GM19193 (cell line): ENCODE data around the gene HHIPL2.
A peak's percentile ranks its signal among the peaks of the same experiment; 100 is the strongest.

Source experiments
- POLR2A ChIP-seq: IDR thresholded peaks from 4 replicates; pipeline ENCODE4 v1.6.1; 2011; ENCODE audit not compliant: insufficient read depth, insufficient read length; ENCODE audit errors: extremely low read depth

The HHIPL2 gene

DNA sequence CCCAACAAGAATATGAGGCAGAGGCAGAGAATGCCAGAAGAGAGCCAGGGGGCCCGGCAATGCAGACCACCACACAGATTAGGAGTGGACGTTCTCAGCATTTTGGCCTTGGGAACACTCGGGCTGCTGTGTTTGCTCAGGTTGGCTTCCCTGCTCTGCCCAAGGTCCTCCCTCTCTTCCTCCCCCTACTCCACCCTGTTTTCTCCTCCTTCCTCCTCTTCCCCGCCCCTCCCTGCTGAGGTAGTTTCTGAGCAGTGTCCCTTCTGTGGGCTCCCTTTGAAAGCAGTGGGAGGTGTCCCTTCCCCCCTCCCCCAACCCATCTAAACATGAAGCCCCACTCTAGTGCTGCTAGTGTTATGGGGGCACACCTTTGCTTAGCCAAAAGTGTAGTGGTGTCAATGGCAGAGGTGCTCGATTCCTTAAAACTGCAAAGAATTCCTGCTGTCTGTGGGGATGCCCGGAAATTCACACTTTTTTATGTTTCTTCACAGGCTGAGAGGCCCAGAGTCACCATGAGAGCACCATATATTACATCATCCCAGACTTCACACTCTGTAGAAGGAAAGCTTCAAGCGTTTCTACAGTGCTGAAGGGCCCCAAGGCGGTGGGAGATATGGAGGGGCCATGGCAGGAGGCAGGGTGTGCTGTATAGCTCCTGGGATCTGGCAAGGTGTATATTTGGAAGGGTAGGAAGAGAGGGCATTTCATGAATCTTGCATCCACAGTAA lies at the start of gene HHIPL2:
Gene HHIPL2 (minus strand): TSS at position 161 of the 728 bp plus-strand sequence. CDS start 60 bp downstream, at position 101.
- no peak for TF ChIP-seq POLR2A

DNA sequence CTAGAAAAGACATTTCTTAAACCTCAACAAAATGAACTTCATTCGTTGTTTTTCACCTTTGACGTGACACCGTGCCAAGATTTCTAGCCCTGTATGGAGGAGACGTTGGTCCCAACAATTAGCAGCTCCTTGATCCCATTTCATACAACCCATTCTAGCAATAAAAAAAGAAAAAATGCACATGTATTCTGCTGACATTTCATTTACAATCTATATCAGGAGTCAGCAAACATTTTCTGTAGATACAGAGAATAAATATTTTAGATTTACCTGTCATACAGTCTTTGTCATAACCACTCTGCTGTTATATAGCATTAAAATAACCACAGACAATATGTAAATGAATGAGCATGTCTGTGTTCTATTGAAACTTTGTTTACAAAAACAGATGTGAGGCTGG lies 48.8 kb upstream of the HHIPL2 start:
- TF ChIP-seq POLR2A = no peak

DNA sequence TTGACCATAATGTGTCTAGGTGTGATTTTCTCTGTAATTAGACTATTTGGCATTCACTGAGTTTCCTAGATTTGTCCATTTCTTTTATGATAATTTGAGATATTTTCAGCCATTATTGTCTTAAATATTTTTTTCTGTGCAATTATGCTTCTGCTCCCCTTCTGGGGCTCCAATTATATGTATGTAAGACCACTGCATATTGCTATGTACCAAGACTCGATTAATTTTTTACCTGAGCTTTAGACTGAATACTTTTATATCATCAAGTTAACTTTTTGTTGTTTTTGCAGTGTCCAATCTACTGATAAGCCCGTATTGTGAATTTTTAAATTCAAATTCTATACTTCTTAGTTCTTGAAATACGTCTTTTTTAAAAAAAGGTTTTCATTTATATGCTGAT lies 46.9 kb upstream of the HHIPL2 start:
- TF ChIP-seq POLR2A = no peak

GRCh38 chr1:222592171-222592570 lies 44.3 kb upstream of the HHIPL2 start:
- no peak for TF ChIP-seq POLR2A

GRCh38 chr1:222589462-222590302 lies 41.8 kb upstream of the HHIPL2 start, which contains the start of gene TAF1A:
Gene TAF1A (minus strand): TSS chr1:222589933.
- peak; percentile 75 for TF ChIP-seq POLR2A

- no peak for TF ChIP-seq POLR2A
These were observed 40.2 kb upstream of the HHIPL2 start for GRCh38 chr1:222588135-222588534.

DNA sequence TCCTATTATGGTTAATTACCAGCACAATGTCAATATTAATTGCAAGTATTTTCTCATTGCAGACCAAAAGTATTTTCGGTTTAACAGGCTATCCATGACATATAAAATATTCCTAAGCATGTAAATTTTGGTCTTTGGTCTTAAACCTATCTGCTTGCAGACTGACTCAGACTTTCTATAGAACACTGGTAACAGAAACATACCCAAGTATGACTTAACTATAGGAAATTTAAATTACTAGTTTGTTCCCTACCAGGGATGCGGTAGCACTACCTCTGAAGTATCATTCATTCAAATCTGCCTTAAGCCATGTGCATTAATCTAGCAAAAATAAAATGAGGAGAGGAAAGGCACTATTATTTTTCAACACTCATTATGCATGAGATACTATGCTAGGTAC lies 38.9 kb upstream of the HHIPL2 start:
- no peak for TF ChIP-seq POLR2A

DNA sequence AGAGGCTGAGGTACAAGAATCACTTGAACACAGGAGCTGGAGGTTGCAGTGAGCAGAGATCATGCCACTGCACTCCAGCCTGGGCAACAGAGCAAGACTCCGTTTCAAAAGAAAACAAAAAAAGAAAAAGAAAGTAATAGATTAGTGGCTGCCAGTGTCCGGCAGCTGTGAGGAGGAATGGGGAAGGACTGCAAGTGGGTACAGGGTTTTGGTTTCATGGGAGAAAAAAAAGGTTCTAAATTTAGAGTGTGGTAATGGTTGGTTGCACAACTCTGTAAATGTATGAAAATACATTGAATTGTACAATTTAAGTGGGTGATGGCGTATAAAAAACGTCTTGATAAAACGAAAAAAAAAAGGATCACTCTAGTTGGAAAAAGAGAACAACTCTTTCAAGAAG lies 35.2 kb upstream of the HHIPL2 start:
- no peak for TF ChIP-seq POLR2A

GRCh38 chr1:222582099-222582774 lies 34.3 kb upstream of the HHIPL2 start:
- no peak for TF ChIP-seq POLR2A

DNA sequence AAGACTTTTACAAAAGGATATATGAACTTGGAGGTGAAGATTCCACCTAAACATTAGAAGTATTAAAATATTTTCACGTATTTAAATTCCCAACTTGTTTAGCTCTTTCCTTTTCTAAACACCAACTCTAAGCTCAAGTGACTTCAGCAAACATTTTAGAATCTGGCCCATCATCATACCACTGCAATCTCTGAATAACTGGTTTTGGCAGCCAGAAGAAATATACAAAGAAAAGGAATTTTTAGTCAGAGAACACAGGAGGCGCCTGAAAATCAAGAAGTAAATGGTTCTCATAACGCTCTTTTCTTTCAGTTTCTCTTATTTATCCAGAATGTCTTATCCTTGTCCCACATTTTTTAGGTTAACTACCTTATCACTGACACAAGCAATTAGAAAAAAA lies 31.4 kb upstream of the HHIPL2 start:
- TF ChIP-seq POLR2A = no peak

DNA sequence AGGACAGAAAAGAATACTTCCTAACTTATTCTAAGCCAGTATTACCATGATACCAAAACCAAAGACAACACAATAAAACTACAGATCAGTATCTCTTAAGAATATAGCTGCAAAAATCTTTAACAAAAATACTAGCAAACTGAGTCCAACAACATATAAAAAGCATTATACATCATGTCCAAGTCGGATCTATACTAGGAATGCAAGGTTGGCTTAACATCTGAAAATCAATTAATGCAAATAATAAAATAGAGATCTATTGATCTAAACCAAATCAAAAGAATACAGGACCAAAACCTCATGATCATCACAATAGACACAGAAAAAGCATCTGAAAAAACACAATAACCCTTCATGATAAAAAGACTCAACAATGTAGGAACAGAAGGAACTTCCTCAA lies 22.9 kb upstream of the HHIPL2 start:
- no peak for TF ChIP-seq POLR2A

GRCh38 chr1:222561656-222562055 lies 13.8 kb upstream of the HHIPL2 start:
- no peak for TF ChIP-seq POLR2A

DNA sequence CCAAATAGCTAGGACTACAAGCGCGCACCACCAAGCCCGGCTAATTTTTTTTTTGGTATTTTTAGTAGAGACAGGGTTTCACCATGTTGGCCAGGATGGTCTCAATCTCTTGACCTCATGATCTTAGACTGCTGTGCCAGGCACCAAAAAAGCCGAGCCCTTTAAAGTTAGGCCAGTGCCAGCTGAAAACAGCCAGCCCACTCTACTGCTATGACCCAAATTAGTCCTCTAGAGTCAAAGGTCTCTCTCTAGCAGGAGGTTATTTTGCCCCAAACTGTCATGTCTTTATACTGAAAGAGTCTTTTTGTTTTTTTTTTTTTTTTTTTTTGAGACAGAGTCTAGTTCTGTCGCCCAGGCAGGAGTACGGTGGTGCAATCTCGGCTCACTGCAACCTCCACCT lies 9.7 kb upstream of the HHIPL2 start:
- TF ChIP-seq POLR2A = no peak

GRCh38 chr1:222557148-222557547 lies 9.2 kb upstream of the HHIPL2 start:
- no peak for TF ChIP-seq POLR2A

DNA sequence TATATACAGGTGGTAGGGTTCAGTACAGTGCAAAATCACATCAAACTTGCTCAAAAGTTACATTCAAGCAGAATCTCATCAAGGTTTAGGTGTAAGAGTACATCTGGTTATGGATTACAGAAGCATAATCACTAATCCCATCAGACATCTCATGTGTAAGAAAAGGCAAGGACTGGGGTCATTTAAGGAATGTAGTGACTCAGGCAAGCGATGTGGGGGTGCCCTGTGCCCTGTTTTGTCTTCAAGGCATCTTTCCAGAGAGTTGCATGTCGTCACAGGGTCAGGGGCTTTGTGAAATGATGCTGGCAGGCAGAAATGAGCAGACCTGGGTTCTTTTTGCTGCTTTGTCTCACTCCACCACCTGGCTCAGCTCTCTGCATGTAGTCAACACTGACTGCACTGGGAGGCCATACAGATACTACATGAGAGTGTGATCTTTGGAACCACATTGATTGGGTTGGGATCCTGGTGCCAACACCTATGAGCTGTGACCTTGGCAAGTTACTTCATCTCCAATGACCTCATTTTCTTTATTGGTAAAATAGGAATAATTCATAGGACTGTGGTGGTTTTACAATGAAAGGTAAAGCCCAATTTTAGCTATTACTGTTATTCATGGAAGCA lies 8.2 kb upstream of the HHIPL2 start:
- TF ChIP-seq POLR2A = no peak

- no peak for TF ChIP-seq POLR2A
These were observed 6.3 kb upstream of the HHIPL2 start for GRCh38 chr1:222554177-222554576.

GRCh38 chr1:222552882-222553281 lies 5.0 kb upstream of the HHIPL2 start:
- no peak for TF ChIP-seq POLR2A
